ENCODE results near the gene PFN4.

The PFN4 gene

GRCh38 chr2:24077879-24078278 is 45.3 kb downstream of the PFN4 start:
- DNase-seq (ENCODE audit: low spot score): no peak

- no peak for DNase-seq (ENCODE audit: low spot score)
Measured at GRCh38 chr2:24077535-24077877, 45.6 kb downstream of the PFN4 start.

- no peak for DNase-seq (ENCODE audit: low spot score)
Measured at GRCh38 chr2:24076849-24077534, 46.1 kb downstream of the PFN4 start.

- peak; percentile 96 for DNase-seq (ENCODE audit: low spot score)
Measured at GRCh38 chr2:24075915-24076848, 47.0 kb downstream of the PFN4 start, which contains the start of gene SF3B6. Gene SF3B6 (minus strand): TSS chr2:24076326. CDS start chr2:24076229, 97 bp downstream.

GRCh38 chr2:24075259-24075658 is 47.9 kb downstream of the PFN4 start:
- no peak for DNase-seq (ENCODE audit: low spot score)

- no peak for DNase-seq (ENCODE audit: low spot score)
Measured at GRCh38 chr2:24073816-24074215, 49.3 kb downstream of the PFN4 start.

- no peak for DNase-seq (ENCODE audit: low spot score)
Measured at GRCh38 chr2:24072259-24072658, 50.9 kb downstream of the PFN4 start.

- DNase-seq (ENCODE audit: low spot score): no peak
Measured at GRCh38 chr2:24065341-24065740, 57.8 kb downstream of the PFN4 start.

Measured in kidney capillary endothelial cell (primary cell).